ENCODE results near the gene DDOST. TPM values are rescaled to one million over a fixed set of nuclear protein-coding genes. Genes with fewer than 3 reads are reported as not detected.

Gene DDOST
- total and polyA plus RNA-seq, 3 experiments from 2014 or later: 191 to 280 (median 201) TPM

- H3K9me3 Mint-ChIP-seq: no peaks in the 10 kb centered on the region
- Histone ChIP-seq H3K27ac (ENCODE audit: low read depth, low read length) (no peak overlapping the region), H3K9me3 (ENCODE audit: low read length) (no peaks in the 10 kb centered on the region), H3K27me3 (ENCODE audit: insufficient read depth, low read length, poor library complexity, severe bottlenecking) (no peaks in the 10 kb centered on the region), H3K36me3 (ENCODE audit: insufficient read depth, low read length) (peaks cover 15% of the 10 kb centered on the region), H3K4me1 (ENCODE audit: insufficient read depth, low read length) (no peaks in the 10 kb centered on the region), H3K4me3 (ENCODE audit: low read length) (no peak overlapping the region)
- ChIA-PET POLR2A (interaction anchor here (0.6 kb wide), 1 partner anchor 9 kb away, joined by 3 read pairs; no protein-coding TSS in a partner anchor), CTCF (interaction anchor here (3.2 kb wide), 1 partner anchor 10 kb away, joined by 13 read pairs; the partner anchor contains the start of gene PINK1)
- H3K36me3 Mint-ChIP-seq: peaks cover 5 to 68% (median 15%) of the 10 kb centered on the region in 3 donors
- H3K4me1 Mint-ChIP-seq: peaks cover 0 to 5% (median 4%) of the 10 kb centered on the region in 3 donors
- H3K27ac Mint-ChIP-seq: peak overlapping the region in 1 of 8 donors; percentile 23
- DNase-seq: no peak
- peak overlapping the region in 1 of 7 donors; percentile 36 for H3K4me3 Mint-ChIP-seq
- H3K27me3 Mint-ChIP-seq: no peaks in the 10 kb centered on the region
These were observed 18.1 kb downstream of the DDOST start for GRCh38 chr1:20643080-20643479.

GRCh38 chr1:20641975-20642374 lies 19.2 kb downstream of the DDOST start:
- Histone ChIP-seq H3K9me3 (ENCODE audit: low read length) (no peaks in the 10 kb centered on the region), H3K4me3 (ENCODE audit: low read length) (no peak overlapping the region), H3K27ac (ENCODE audit: low read depth, low read length) (no peak overlapping the region), H3K36me3 (ENCODE audit: insufficient read depth, low read length) (peaks cover 15% of the 10 kb centered on the region), H3K27me3 (ENCODE audit: insufficient read depth, low read length, poor library complexity, severe bottlenecking) (no peaks in the 10 kb centered on the region), H3K4me1 (ENCODE audit: insufficient read depth, low read length) (no peaks in the 10 kb centered on the region)
- POLR2A ChIA-PET: interaction anchor here (1.2 kb wide), 1 partner anchor 19 kb away, joined by 3 read pairs; the partner anchor contains the start of gene DDOST
- H3K27ac Mint-ChIP-seq: peak overlapping the region in 1 of 8 donors; percentile 51
- no peak overlapping the region for H3K4me3 Mint-ChIP-seq
- no peak for DNase-seq
- CTCF ChIA-PET: interaction anchor here (1.2 to 3.2 kb wide), 2 partner anchors 9 to 134 kb away, joined by 3 to 13 read pairs; partner anchors contain the start of gene PINK1
- no peaks in the 10 kb centered on the region for H3K27me3 Mint-ChIP-seq
- peaks cover 5 to 75% (median 15%) of the 10 kb centered on the region in 3 donors for H3K36me3 Mint-ChIP-seq
- no peaks in the 10 kb centered on the region for H3K9me3 Mint-ChIP-seq
- H3K4me1 Mint-ChIP-seq: peaks cover 0 to 5% (median 4%) of the 10 kb centered on the region in 3 donors

GRCh38 chr1:20640183-20640597 lies 21.0 kb downstream of the DDOST start:
- POLR2A ChIA-PET: no interaction called here
- Mint-ChIP-seq H3K36me3 (peaks cover 5 to 73% (median 15%) of the 10 kb centered on the region in 3 donors), H3K4me3 (no peak overlapping the region), H3K4me1 (peaks cover 5 to 10% (median 5%) of the 10 kb centered on the region in 3 donors), H3K27ac (peak overlapping the region in 3 of 8 donors; percentile 15 to 80 (median 57)), H3K27me3 (no peaks in the 10 kb centered on the region), H3K9me3 (no peaks in the 10 kb centered on the region)
- CTCF ChIA-PET: interaction anchor here (0.9 to 3.2 kb wide), 4 partner anchors 7 to 117 kb away, joined by 3 to 13 read pairs (median 3); partner anchors contain the start of gene PINK1
- Histone ChIP-seq H3K27ac (ENCODE audit: low read depth, low read length) (no peak overlapping the region), H3K4me1 (ENCODE audit: insufficient read depth, low read length) (no peaks in the 10 kb centered on the region), H3K9me3 (ENCODE audit: low read length) (no peaks in the 10 kb centered on the region), H3K27me3 (ENCODE audit: insufficient read depth, low read length, poor library complexity, severe bottlenecking) (no peaks in the 10 kb centered on the region), H3K4me3 (ENCODE audit: low read length) (no peak overlapping the region), H3K36me3 (ENCODE audit: insufficient read depth, low read length) (peaks cover 15% of the 10 kb centered on the region)
- peak; percentile 35 to 69 (median 39) for DNase-seq

DNA sequence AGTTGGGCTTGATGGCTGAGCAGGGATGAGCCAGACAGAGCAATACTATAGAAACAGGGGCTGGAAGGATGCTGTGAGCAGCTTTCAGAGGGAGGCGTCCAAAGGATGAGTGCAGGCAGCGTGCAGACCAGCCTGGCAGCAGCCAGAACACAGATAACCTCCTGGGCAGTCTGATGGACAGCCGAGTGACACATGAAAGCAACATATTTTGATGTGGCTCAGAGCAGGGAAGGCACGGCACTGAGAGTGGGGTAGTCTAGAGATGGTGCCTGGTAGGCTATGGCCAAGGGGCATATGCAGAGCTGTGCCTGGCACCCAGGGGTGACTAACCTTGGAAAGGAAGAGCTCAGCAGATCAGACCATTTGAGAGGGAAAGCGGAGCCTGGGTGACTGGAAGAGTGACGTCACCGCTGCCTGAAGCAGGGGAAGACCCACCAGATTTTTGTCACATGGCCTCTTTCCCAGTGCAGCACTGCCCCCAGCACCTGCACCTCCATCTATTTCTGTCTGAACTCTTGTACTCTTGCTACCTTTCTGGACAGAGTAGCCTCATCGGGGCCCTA lies 24.3 kb downstream of the DDOST start:
- CTCF ChIA-PET: no interaction called here
- Mint-ChIP-seq H3K27ac (peak overlapping the region in 1 of 8 donors; percentile 74), H3K36me3 (peaks cover 5 to 51% (median 13%) of the 10 kb centered on the region in 3 donors), H3K4me1 (peaks cover 16 to 23% (median 21%) of the 10 kb centered on the region in 3 donors), H3K27me3 (no peaks in the 10 kb centered on the region), H3K4me3 (no peak overlapping the region), H3K9me3 (no peaks in the 10 kb centered on the region)
- H3K36me3 ChIP-seq (ENCODE audit: insufficient read depth, low read length): peaks cover 5% of the 10 kb centered on the region
- no peaks in the 10 kb centered on the region for H3K27me3 ChIP-seq (ENCODE audit: insufficient read depth, low read length, poor library complexity, severe bottlenecking)
- H3K9me3 ChIP-seq (ENCODE audit: low read length): no peaks in the 10 kb centered on the region
- no peak for DNase-seq
- H3K27ac ChIP-seq (ENCODE audit: low read depth, low read length): no peak overlapping the region
- peaks cover 10% of the 10 kb centered on the region for H3K4me1 ChIP-seq (ENCODE audit: insufficient read depth, low read length)
- no peak overlapping the region for H3K4me3 ChIP-seq (ENCODE audit: low read length)
- POLR2A ChIA-PET: no interaction called here

DNA sequence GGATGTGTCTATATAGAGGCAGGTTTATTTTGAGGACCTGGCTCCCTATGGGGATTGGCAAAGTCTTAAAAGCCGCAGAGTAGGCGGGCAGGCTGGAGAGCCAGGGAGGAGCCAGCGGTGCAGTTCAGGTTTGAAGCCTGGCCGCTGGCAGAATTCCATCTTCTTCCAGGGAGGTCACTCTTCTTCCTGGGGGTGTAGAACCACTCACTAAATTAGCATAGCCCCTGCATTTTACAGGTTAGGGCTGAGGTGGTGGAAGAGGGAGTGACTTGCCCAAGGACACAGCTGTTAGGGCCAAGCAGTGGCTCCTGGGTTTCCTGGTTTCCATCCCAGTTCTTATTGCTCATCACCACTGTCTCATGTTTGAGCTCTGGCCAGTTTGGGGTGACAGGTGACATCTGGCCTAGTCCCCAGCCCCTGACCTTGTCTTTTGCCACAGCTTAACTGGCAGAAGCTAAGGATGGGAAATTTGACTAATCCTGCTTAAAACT lies 26.5 kb downstream of the DDOST start:
- Histone ChIP-seq H3K4me3 (ENCODE audit: low read length) (peak overlapping the region; percentile 83), H3K27ac (ENCODE audit: low read depth, low read length) (peak overlapping the region; percentile 71), H3K9me3 (ENCODE audit: low read length) (no peaks in the 10 kb centered on the region), H3K27me3 (ENCODE audit: insufficient read depth, low read length, poor library complexity, severe bottlenecking) (no peaks in the 10 kb centered on the region), H3K36me3 (ENCODE audit: insufficient read depth, low read length) (peaks cover 5% of the 10 kb centered on the region), H3K4me1 (ENCODE audit: insufficient read depth, low read length) (peaks cover 10% of the 10 kb centered on the region)
- Mint-ChIP-seq H3K4me1 (peaks cover 11 to 23% (median 17%) of the 10 kb centered on the region in 3 donors), H3K9me3 (no peaks in the 10 kb centered on the region), H3K27ac (peak overlapping the region in 7 of 8 donors; percentile 72 to 93 (median 87)), H3K4me3 (peak overlapping the region; percentile 88 to 96 (median 92)), H3K27me3 (no peaks in the 10 kb centered on the region), H3K36me3 (peaks cover 0 to 36% (median 7%) of the 10 kb centered on the region in 3 donors)
- peak in 2 of 5 donors; percentile 10 to 49 for DNase-seq
- CTCF ChIA-PET: interaction anchor here (1.0 to 3.3 kb wide), 5 partner anchors 9 to 126 kb away, joined by 3 to 12 read pairs (median 3); partner anchors contain the start of gene MUL1
- POLR2A ChIA-PET: interaction anchor here (0.6 to 1.8 kb wide), 4 partner anchors 9 to 152 kb away, joined by 3 to 9 read pairs (median 5); partner anchors contain the start of gene DDOST

- H3K27me3 Mint-ChIP-seq: peaks cover 0 to under 1% of the 10 kb centered on the region in 2 donors
- Histone ChIP-seq H3K27me3 (ENCODE audit: insufficient read depth, low read length, poor library complexity, severe bottlenecking) (no peaks in the 10 kb centered on the region), H3K27ac (ENCODE audit: low read depth, low read length) (peak overlapping the region; percentile 71), H3K4me3 (ENCODE audit: low read length) (peak overlapping the region; percentile 83), H3K4me1 (ENCODE audit: insufficient read depth, low read length) (peaks cover 10% of the 10 kb centered on the region), H3K9me3 (ENCODE audit: low read length) (no peaks in the 10 kb centered on the region), H3K36me3 (ENCODE audit: insufficient read depth, low read length) (peaks cover 5% of the 10 kb centered on the region)
- POLR2A ChIA-PET: interaction anchor here (0.6 to 1.8 kb wide), 9 partner anchors 9 to 152 kb away, joined by 3 to 9 read pairs (median 3); partner anchors contain the start of genes DDOST and SH2D5
- peak overlapping the region; percentile 88 to 96 (median 92) for H3K4me3 Mint-ChIP-seq
- no peak for DNase-seq
- peaks cover 11 to 23% (median 17%) of the 10 kb centered on the region in 3 donors for H3K4me1 Mint-ChIP-seq
- H3K27ac Mint-ChIP-seq: peak overlapping the region; percentile 79 to 94 (median 88)
- CTCF ChIA-PET: interaction anchor here (0.8 to 3.3 kb wide), 11 partner anchors 8 to 152 kb away, joined by 3 to 13 read pairs (median 4); partner anchors contain the start of genes DDOST and MUL1
- no peaks in the 10 kb centered on the region for H3K9me3 Mint-ChIP-seq
- peaks cover 0 to 31% (median 5%) of the 10 kb centered on the region in 3 donors for H3K36me3 Mint-ChIP-seq
These were observed 27.0 kb downstream of the DDOST start for GRCh38 chr1:20634065-20634593.

DNA sequence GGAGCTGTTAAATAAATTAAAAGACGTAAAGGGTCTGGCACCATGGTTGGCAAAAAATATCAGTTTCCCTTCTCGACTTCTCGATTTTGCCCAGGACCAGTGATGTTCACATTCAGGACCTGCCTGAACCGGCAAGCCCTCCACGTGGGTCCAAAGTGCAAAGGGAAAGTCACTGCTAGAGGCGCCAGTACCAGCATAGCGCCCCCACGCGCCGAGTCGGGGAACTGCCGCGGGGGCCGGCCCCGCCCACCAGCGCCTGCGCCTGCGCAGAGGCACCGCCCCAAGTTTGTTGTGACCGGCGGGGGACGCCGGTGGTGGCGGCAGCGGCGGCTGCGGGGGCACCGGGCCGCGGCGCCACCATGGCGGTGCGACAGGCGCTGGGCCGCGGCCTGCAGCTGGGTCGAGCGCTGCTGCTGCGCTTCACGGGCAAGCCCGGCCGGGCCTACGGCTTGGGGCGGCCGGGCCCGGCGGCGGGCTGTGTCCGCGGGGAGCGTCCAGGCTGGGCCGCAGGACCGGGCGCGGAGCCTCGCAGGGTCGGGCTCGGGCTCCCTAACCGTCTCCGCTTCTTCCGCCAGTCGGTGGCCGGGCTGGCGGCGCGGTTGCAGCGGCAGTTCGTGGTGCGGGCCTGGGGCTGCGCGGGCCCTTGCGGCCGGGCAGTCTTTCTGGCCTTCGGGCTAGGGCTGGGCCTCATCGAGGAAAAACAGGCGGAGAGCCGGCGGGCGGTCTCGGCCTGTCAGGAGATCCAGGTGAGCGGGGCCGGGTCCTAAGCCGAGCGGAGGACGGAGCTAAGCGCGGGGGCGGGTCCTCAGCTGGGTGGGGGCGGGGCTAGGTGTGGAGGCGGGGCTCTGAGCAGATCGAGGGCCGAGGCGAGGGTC lies 27.7 kb downstream of the DDOST start, which contains the start of gene PINK1:
Gene PINK1 (plus strand): TSS at position 269 of the 875 bp plus-strand sequence. CDS start 91 bp downstream, at position 360.
- H3K36me3 ChIP-seq (ENCODE audit: insufficient read depth, low read length): no peaks in the 10 kb centered on the region
- Mint-ChIP-seq H3K9me3 (peaks cover 0 to 1% (median 0%) of the 10 kb centered on the region in 5 donors), H3K27ac (peak within 1 kb of the TSS; percentile 79 to 94 (median 88)), H3K4me1 (peaks cover 11 to 23% (median 17%) of the 10 kb centered on the region in 3 donors), H3K4me3 (peak within 1 kb of the TSS; percentile 88 to 96 (median 92)), H3K36me3 (peaks cover 0 to 24% (median 1%) of the 10 kb centered on the region in 3 donors), H3K27me3 (peaks cover 0 to 5% of the 10 kb centered on the region in 2 donors)
- DNase-seq: peak; percentile 78 to 92 (median 84)
- CTCF ChIA-PET: interaction anchor here (0.8 to 3.3 kb wide), 16 partner anchors 8 to 153 kb away, joined by 3 to 13 read pairs (median 4); partner anchors contain the start of genes DDOST and MUL1
- peak within 1 kb of the TSS; percentile 83 for H3K4me3 ChIP-seq (ENCODE audit: low read length)
- no peaks in the 10 kb centered on the region for H3K27me3 ChIP-seq (ENCODE audit: insufficient read depth, low read length, poor library complexity, severe bottlenecking)
- peak within 1 kb of the TSS; percentile 71 for H3K27ac ChIP-seq (ENCODE audit: low read depth, low read length)
- POLR2A ChIA-PET: interaction anchor here (0.6 to 1.8 kb wide), 9 partner anchors 10 to 153 kb away, joined by 3 to 9 read pairs (median 3); partner anchors contain the start of genes DDOST and SH2D5
- H3K9me3 ChIP-seq (ENCODE audit: low read length): no peaks in the 10 kb centered on the region
- peaks cover 10% of the 10 kb centered on the region for H3K4me1 ChIP-seq (ENCODE audit: insufficient read depth, low read length)

Data from CD8-positive, alpha-beta memory T cell (primary cell).